ENCODE data around the gene PDZRN3.

The PDZRN3 gene

GRCh38 chr3:73342077-73342476 lies 282.7 kb downstream of the PDZRN3 start:
- no peak for ATAC-seq
- TF ChIP-seq TCF4 (CRISPR knock-in tag; IDR thresholded peaks at IDR 0.05; ENCODE audit: borderline replicate concordance) (no peak), ZFP30 (CRISPR knock-in tag; IDR thresholded peaks at IDR 0.05) (no peak), OSR1 (CRISPR knock-in tag; IDR thresholded peaks at IDR 0.05) (no peak), RARB (CRISPR knock-in tag; IDR thresholded peaks at IDR 0.05) (no peak), CSDC2 (CRISPR knock-in tag; IDR thresholded peaks at IDR 0.05) (no peak), ZNF8 (CRISPR knock-in tag; IDR thresholded peaks at IDR 0.05) (no peak)

GRCh38 chr3:73341272-73341935 lies 283.3 kb downstream of the PDZRN3 start:
- no peak for ATAC-seq
- TF ChIP-seq ZFP3 (CRISPR knock-in tag; IDR thresholded peaks at IDR 0.05) (no peak), ESRRG (CRISPR knock-in tag; IDR thresholded peaks at IDR 0.05) (no peak), TSHZ2 (CRISPR knock-in tag; IDR thresholded peaks at IDR 0.05) (no peak), BACH2 (CRISPR knock-in tag; IDR thresholded peaks at IDR 0.05; ENCODE audit: borderline replicate concordance) (no peak), ZNF70 (CRISPR knock-in tag; IDR thresholded peaks at IDR 0.05) (no peak), POU6F1 (CRISPR knock-in tag; IDR thresholded peaks at IDR 0.05; ENCODE audit: borderline replicate concordance, low read depth) (no peak), CSDC2 (CRISPR knock-in tag; IDR thresholded peaks at IDR 0.05) (no peak), ARNTL (CRISPR knock-in tag; IDR thresholded peaks at IDR 0.05; ENCODE audit: borderline replicate concordance, low read depth) (no peak), ZNF8 (CRISPR knock-in tag; IDR thresholded peaks at IDR 0.05) (no peak)
- TF ChIP-seq, protein P1, sequence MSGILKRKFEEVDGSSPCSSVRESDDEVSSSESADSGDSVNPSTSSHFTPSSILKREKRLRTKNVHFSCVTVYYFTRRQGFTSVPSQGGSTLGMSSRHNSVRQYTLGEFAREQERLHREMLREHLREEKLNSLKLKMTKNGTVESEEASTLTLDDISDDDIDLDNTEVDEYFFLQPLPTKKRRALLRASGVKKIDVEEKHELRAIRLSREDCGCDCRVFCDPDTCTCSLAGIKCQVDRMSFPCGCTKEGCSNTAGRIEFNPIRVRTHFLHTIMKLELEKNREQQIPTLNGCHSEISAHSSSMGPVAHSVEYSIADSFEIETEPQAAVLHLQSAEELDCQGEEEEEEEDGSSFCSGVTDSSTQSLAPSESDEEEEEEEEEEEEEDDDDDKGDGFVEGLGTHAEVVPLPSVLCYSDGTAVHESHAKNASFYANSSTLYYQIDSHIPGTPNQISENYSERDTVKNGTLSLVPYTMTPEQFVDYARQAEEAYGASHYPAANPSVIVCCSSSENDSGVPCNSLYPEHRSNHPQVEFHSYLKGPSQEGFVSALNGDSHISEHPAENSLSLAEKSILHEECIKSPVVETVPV (CRISPR knock-in tag; IDR thresholded peaks at IDR 0.05): no peak

GRCh38 chr3:73332558-73332957 lies 292.2 kb downstream of the PDZRN3 start:
- no peak for ATAC-seq
- no peak for TF ChIP-seq ESRRG (CRISPR knock-in tag; IDR thresholded peaks at IDR 0.05)
- TF ChIP-seq POU6F1 (CRISPR knock-in tag; IDR thresholded peaks at IDR 0.05; ENCODE audit: borderline replicate concordance, low read depth): no peak
- TF ChIP-seq, protein P1 (CRISPR knock-in tag; IDR thresholded peaks at IDR 0.05): no peak
- no peak for TF ChIP-seq ARNTL (CRISPR knock-in tag; IDR thresholded peaks at IDR 0.05; ENCODE audit: borderline replicate concordance, low read depth)
- TF ChIP-seq TCF4 (CRISPR knock-in tag; IDR thresholded peaks at IDR 0.05; ENCODE audit: borderline replicate concordance): no peak
- no peak for TF ChIP-seq RARB (CRISPR knock-in tag; IDR thresholded peaks at IDR 0.05)
- TF ChIP-seq PPARA (CRISPR knock-in tag; IDR thresholded peaks at IDR 0.05; ENCODE audit: borderline replicate concordance): no peak
- no peak for TF ChIP-seq ZC3H10 (CRISPR knock-in tag; IDR thresholded peaks at IDR 0.05)
- TF ChIP-seq CSDC2 (CRISPR knock-in tag; IDR thresholded peaks at IDR 0.05): no peak
- TF ChIP-seq CREB5 (CRISPR knock-in tag; IDR thresholded peaks at IDR 0.05; ENCODE audit: low read depth): no peak
- no peak for TF ChIP-seq ZNF70 (CRISPR knock-in tag; IDR thresholded peaks at IDR 0.05)
- no peak for TF ChIP-seq ZNF8 (CRISPR knock-in tag; IDR thresholded peaks at IDR 0.05)
- TF ChIP-seq BACH2 (CRISPR knock-in tag; IDR thresholded peaks at IDR 0.05; ENCODE audit: borderline replicate concordance): no peak
- no peak for TF ChIP-seq ZFP30 (CRISPR knock-in tag; IDR thresholded peaks at IDR 0.05)
- TF ChIP-seq OSR1 (CRISPR knock-in tag; IDR thresholded peaks at IDR 0.05): no peak
- TF ChIP-seq ZNF565 (CRISPR knock-in tag; conservative IDR thresholded peaks at IDR 0.05; ENCODE audit: low read depth): no peak
- TF ChIP-seq SNAI2 (CRISPR knock-in tag; IDR thresholded peaks at IDR 0.05): no peak
- no peak for TF ChIP-seq GLIS3 (CRISPR knock-in tag; IDR thresholded peaks at IDR 0.05)
- TF ChIP-seq PATZ1 (CRISPR knock-in tag; IDR thresholded peaks at IDR 0.05; ENCODE audit: borderline replicate concordance): no peak
